Spleen (tissue), 11 donors: ENCODE results near the gene TRMT112. TPM values are rescaled to one million over a fixed set of nuclear protein-coding genes. Genes with fewer than 3 reads are reported as not detected.
"Not testable (repeated sequence)": the region's sequence is repeated elsewhere in the genome, so short reads cannot be mapped to it uniquely, and the experiment has no call there.

Experiments used
- DNase-seq: peaks from one replicate; pipeline ENCODE4 v3.0.0-alpha.2; 2020
- H3K27ac ChIP-seq, 8 donors: fragments of 200-600 bp; sonication (generic) in 7 of 8; 1 replicate in 4 of 8; 2 replicates in 4 of 8; pipeline versions ENCODE4 v1.5.0 to v1.8.0; 2016 to 2021; ENCODE audit warnings: inconsistent platforms in 4 of 8, mild to moderate bottlenecking in 4 of 8, moderate library complexity in 1 of 8
- H3K27me3 ChIP-seq, 7 donors: fragments of 200-600 bp; sonication (generic) in 6 of 7; replicated peaks in 1 of 7; 1 replicate in 4 of 7; 2 replicates in 3 of 7; pipeline versions ENCODE4 v1.5.0 to v1.8.0; 2016 to 2021; ENCODE audit warnings: inconsistent platforms in 3 of 7, mild to moderate bottlenecking in 1 of 7
- H3K36me3 ChIP-seq, 6 donors: fragments of 200-600 bp; sonication (generic) in 5 of 6; 1 replicate in 4 of 6; 2 replicates in 2 of 6; pipeline versions ENCODE4 v1.5.0 to v1.8.0; 2016 to 2021; ENCODE audit warnings: inconsistent platforms in 2 of 6
- H3K4me1 ChIP-seq, 6 donors: fragments of 200-600 bp; sonication (generic) in 5 of 6; 1 replicate in 3 of 6; 2 replicates in 3 of 6; pipeline versions ENCODE4 v1.5.0 to v1.8.0; 2016 to 2021; ENCODE audit warnings: inconsistent platforms in 3 of 6
- H3K4me3 ChIP-seq, 8 donors: fragments of 200-600 bp; sonication (generic) in 7 of 8; 1 replicate in 4 of 8; 2 replicates in 4 of 8; pipeline versions ENCODE4 v1.5.0 to v1.8.0; 2016 to 2021; ENCODE audit warnings: inconsistent platforms in 4 of 8, mild to moderate bottlenecking in 4 of 8, moderate library complexity in 2 of 8
- H3K9me3 ChIP-seq, 8 donors: fragments of 200-600 bp; sonication (generic) in 7 of 8; 1 replicate in 4 of 8; 2 replicates in 4 of 8; pipeline versions ENCODE4 v1.5.0 to v1.8.0; 2016 to 2021; ENCODE audit warnings: inconsistent platforms in 4 of 8
- POLR2A ChIP-seq, 3 donors: fragments of 450-650 bp; IDR thresholded peaks; one replicate each; pipeline ENCODE4 v1.5.1; 2017; ENCODE audit warnings: antibody characterized with exemption in 3 of 3, mild to moderate bottlenecking in 1 of 3
- POLR2AphosphoS5 ChIP-seq, 3 donors: sonication (generic); formaldehyde crosslinking; IDR thresholded peaks; one replicate each; pipeline ENCODE4 v1.5.1; 2017; ENCODE audit warnings: antibody characterized with exemption in 3 of 3
- WGBS, 5 donors: extraction: QIAGEN DNeasy Blood & Tissue Kit in 3 of 5; methylation state at CpG; one replicate each; pipeline versions ENCODE4 v1.1.5 to v1.1.7; 2013 to 2018; 5-methylcytosine and 5-hydroxymethylcytosine counted together
- intact Hi-C: fragments of 100-400 bp; cut with DNase I; formaldehyde crosslinking; loops from one replicate; pipeline ENCODE4 v1.15.0; 2023; ENCODE audit warnings: low total_unique reads
- polyA plus RNA-seq, 3 donors: library from polyadenylated mRNA; stranded (reverse); fragments of 200-250 nt; gene quantifications; one replicate each; pipeline ENCODE4 v1.2.1, GENCODE V29; 2013
- total RNA-seq, 7 donors: library from RNA; depleted of rRNA in 3 of 7; stranded (reverse); fragments of >200 nt in 3 of 7; fragmentation: NEBNext Ultra II Directional in 4 of 7; extraction: Animal tissue kit (Norgen Biotek cat#: 25700) in 4 of 7; gene quantifications; one replicate each; pipeline versions ENCODE4 v1.1.0 to v1.2.1, GENCODE V29; 2016 to 2021
- TF ChIP-seq, protein P1 (sequence below), 11 experiments: fragments of 200-600 bp in 7 of 11; fragments of 450-650 bp in 4 of 11; sonication (generic) in 4 of 11; IDR thresholded peaks in 8 of 11; conservative IDR thresholded peaks in 3 of 11; 1 replicate in 7 of 11; 2 replicates in 4 of 11; pipeline versions ENCODE4 v1.4.0 to v1.8.0; 2016 to 2021; ENCODE audit warnings: antibody characterized with exemption in 11 of 11, inconsistent platforms in 4 of 11, mild to moderate bottlenecking in 1 of 11
- donor health status: healthy with polysubstance abuse.
- donor health status: DM: no; HTN: no; CAD: no; lungs with moderate emphysema.
- donor health status: DM: no; HTN: no; CAD: no.
- donor health status: Bipolar disorder and iron deficiency.
- donor health status: healthy.
- donor health status: DM: no; HTN: no; CAD: no.
- donor health status: DM: yes; HTN: yes; CAD: no.

TRMT112 gene
- total and polyA plus RNA-seq, 10 donors, result 138 to 431 (median 267) TPM

DNA sequence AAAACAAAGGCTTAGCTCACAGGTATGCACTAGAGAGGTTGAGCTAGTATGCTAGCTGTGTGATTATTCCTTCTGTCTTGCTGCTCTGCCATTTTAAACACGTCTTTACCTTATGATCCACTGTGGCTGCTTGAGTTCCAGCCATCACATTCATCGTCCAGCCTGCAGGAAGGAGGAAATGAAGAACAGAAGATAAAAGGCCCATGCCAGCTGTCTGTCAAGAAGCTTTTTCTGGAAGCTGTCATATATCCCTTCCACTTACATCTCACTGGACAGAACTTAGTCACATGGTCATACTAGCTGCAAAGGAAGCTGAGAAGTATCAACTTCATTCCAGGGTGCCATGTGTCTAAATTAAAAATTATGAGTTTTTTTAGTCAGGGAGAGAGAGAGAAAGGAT, 10.0 kb upstream of the TRMT112 start:
- Histone ChIP-seq H3K36me3 (peaks cover 0 to 12% (median 6%) of the 10 kb centered on the region in 6 donors), H3K27ac (no peak overlapping the region), H3K4me3 (no peak overlapping the region), H3K4me1 (peaks cover 9 to 50% (median 18%) of the 10 kb centered on the region in 6 donors), H3K9me3 (peaks cover 0 to 6% (median 0%) of the 10 kb centered on the region in 8 donors), H3K27me3 (no peaks in the 10 kb centered on the region)
- intact Hi-C loops, result no loop called here
- 89 to 94% (median 92%) methylated on average over 2 of the region's 2 CpGs for WGBS, 5 donors
- no peak for TF ChIP-seq POLR2A (IDR thresholded peaks at IDR 0.05)
- TF ChIP-seq, protein P1, sequence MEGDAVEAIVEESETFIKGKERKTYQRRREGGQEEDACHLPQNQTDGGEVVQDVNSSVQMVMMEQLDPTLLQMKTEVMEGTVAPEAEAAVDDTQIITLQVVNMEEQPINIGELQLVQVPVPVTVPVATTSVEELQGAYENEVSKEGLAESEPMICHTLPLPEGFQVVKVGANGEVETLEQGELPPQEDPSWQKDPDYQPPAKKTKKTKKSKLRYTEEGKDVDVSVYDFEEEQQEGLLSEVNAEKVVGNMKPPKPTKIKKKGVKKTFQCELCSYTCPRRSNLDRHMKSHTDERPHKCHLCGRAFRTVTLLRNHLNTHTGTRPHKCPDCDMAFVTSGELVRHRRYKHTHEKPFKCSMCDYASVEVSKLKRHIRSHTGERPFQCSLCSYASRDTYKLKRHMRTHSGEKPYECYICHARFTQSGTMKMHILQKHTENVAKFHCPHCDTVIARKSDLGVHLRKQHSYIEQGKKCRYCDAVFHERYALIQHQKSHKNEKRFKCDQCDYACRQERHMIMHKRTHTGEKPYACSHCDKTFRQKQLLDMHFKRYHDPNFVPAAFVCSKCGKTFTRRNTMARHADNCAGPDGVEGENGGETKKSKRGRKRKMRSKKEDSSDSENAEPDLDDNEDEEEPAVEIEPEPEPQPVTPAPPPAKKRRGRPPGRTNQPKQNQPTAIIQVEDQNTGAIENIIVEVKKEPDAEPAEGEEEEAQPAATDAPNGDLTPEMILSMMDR (IDR thresholded peaks at IDR 0.05 in 8 of 11, conservative IDR thresholded peaks at IDR 0.05 in 3 of 11), result no peak
- TF ChIP-seq POLR2AphosphoS5 (IDR thresholded peaks at IDR 0.05), result no peak
- no peak for DNase-seq

DNA sequence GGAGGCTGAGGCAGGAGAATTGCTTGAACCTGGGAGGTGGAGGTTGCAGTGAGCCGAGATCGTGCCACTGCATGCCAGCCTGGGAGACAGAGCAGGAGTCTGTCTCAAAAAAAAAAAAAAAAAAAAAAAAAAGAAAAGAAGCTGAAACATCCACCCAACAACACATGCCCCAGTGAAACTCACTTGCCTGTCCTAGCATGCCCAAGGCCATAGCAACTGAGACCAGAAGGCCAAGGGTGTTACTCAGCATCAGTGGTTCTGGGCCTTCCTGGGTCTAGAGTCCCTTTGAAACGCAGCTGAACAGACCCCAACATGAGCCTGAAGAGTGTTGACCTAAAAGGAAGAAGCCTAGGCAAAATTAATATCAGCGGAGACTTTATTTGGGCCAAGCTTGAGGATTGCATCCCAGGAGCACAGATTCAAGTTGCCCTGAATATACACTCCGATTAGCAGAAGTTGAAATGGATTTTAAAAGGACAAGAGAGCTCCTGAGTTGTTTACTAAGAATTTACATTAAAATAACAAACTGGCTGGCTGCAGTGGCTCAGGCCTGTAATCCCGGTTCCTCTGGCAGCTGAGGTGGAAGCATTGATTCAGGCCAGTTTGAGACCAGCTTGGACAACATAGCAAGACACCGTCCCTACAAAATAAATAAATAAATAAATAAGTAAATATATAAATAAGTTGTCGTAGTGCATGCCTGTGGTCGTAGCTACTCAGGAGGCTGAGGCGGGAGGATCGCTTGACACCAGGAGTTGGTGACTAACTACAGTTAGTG, 7.5 kb upstream of the TRMT112 start:
- TF ChIP-seq POLR2AphosphoS5 (IDR thresholded peaks at IDR 0.05) (no peak), POLR2A (IDR thresholded peaks at IDR 0.05) (no peak)
- TF ChIP-seq, protein P1 (IDR thresholded peaks at IDR 0.05 in 8 of 11, conservative IDR thresholded peaks at IDR 0.05 in 3 of 11), result no peak
- no peak for DNase-seq
- 92 to 95% (median 95%) methylated on average over 11 of the region's 11 CpGs for WGBS, 5 donors
- H3K27ac ChIP-seq, result no peak overlapping the region
- peaks cover 0 to 37% (median 18%) of the 10 kb centered on the region in 6 donors for H3K36me3 ChIP-seq
- H3K4me3 ChIP-seq, result no peak overlapping the region
- H3K4me1 ChIP-seq, result peaks cover 0 to 34% (median 8%) of the 10 kb centered on the region in 6 donors
- intact Hi-C loops, result no loop called here
- H3K27me3 ChIP-seq, result no peaks in the 10 kb centered on the region
- H3K9me3 ChIP-seq, result peaks cover 0 to 6% (median 0%) of the 10 kb centered on the region in 8 donors

DNA sequence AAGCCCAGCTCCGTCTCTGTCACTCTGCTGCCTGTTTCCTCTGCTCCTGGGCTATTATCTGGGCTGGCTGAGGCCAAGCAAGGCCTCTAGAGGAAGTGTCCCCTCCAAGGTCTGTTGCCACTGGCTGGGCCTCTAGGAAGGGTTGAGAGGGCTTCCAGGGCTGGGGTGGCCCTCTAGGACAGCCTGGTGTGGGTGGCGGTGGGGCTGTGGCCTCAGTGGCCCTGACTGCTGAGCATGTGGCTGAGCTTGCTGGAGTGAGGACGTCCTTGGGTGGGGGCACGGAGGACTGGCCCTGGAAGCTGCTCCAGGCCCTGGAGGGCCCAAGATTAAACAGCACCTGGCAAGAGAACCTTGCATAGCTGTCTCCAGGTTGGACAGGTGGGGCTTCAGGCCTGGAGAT, 6.6 kb upstream of the TRMT112 start:
- Histone ChIP-seq H3K27ac (peak overlapping the region in 4 of 8 donors; percentile 19 to 45 (median 40)), H3K36me3 (peaks cover 0 to 42% (median 18%) of the 10 kb centered on the region in 6 donors), H3K4me1 (peaks cover 2 to 35% (median 12%) of the 10 kb centered on the region in 6 donors)
- H3K27me3 ChIP-seq, H3K4me3 ChIP-seq, intact Hi-C loops, DNase-seq, H3K9me3 ChIP-seq: not testable (repeated sequence)
- TF ChIP-seq POLR2AphosphoS5 (IDR thresholded peaks at IDR 0.05), result peak in 2 of 3 donors; percentile 32 to 53
- WGBS, 5 donors, result 68 to 90% (median 76%) methylated on average over 3 to 4 of the region's 4 CpGs

DNA sequence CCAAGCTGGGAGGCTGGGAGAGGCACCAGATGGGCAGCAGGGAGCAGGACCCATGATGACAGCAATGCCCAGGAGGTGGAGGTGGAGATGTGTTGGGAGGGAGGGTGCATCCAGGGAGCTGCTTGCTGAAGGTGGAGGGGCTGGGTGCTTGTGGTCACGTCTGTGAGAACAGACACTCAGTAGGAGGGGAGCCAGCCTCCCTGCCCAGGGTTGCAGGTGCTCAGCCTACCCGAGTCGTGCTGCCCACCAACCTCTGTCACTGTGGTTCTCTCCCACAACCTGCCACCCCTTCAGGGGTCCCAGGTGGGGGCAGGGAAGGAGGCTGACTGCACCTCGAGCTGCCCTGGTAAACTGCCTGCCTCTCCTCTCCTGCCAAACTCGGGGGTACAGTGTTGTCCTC, 6.0 kb upstream of the TRMT112 start:
- peak overlapping the region in 4 of 8 donors; percentile 19 to 45 (median 40) for H3K27ac ChIP-seq
- DNase-seq, result no peak
- no peaks in the 10 kb centered on the region for H3K27me3 ChIP-seq
- H3K4me3 ChIP-seq, result no peak overlapping the region
- intact Hi-C loops, result no loop called here
- TF ChIP-seq, protein P1 (IDR thresholded peaks at IDR 0.05 in 8 of 11, conservative IDR thresholded peaks at IDR 0.05 in 3 of 11), result no peak
- TF ChIP-seq POLR2A (IDR thresholded peaks at IDR 0.05) (no peak), POLR2AphosphoS5 (IDR thresholded peaks at IDR 0.05) (no peak)
- 46 to 59% (median 49%) methylated on average over 4 to 5 of the region's 5 CpGs for WGBS, 5 donors
- H3K4me1 ChIP-seq, result peaks cover 4 to 39% (median 18%) of the 10 kb centered on the region in 6 donors
- H3K36me3 ChIP-seq, result peaks cover 0 to 42% (median 18%) of the 10 kb centered on the region in 6 donors
- H3K9me3 ChIP-seq, result peaks cover 0 to 6% (median 0%) of the 10 kb centered on the region in 8 donors
